ENCODE measurements around the gene TIMM44.
A peak's percentile ranks its signal among the peaks of the same experiment; 100 is the strongest.
"Not testable (repeated sequence)": the region's sequence is repeated elsewhere in the genome, so short reads cannot be mapped to it uniquely, and the experiment has no call there.

The TIMM44 gene

DNA sequence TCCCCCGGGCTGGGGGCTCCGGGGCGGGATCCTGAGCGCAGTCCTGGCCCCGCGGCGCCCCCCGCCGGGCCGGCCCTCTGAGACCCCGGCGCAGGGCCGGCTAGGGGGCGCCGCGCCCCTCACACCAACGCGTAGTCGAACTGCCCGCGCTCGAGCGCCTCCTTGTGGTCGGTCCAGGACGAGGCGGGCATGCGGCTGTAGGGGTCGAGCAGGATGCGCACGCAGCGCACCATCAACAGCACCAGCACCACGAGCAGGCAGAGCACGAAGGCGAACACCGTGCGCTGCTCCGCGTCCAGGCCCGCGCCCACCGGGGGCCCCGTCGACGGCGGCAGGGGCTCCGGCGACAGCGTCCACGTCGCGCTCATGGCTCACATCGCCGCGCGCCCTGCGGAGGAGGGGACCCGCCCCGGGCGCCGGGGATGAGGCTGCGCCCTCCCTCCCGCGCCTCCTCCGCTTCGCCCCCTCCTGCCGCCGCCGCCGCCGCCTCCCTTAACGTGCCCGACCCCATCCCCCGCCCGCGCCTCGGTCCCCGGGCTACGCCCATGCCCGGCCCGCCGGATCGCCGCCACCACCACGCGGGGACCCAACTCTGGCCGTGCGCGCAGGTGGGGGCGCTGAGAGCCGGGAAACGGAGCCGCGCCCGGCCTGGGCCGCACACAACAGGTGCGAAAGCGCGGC is 18.2 kb downstream of the TIMM44 start:
- DNase-seq (ENCODE audit: low read depth), result peak; percentile 62

DNA sequence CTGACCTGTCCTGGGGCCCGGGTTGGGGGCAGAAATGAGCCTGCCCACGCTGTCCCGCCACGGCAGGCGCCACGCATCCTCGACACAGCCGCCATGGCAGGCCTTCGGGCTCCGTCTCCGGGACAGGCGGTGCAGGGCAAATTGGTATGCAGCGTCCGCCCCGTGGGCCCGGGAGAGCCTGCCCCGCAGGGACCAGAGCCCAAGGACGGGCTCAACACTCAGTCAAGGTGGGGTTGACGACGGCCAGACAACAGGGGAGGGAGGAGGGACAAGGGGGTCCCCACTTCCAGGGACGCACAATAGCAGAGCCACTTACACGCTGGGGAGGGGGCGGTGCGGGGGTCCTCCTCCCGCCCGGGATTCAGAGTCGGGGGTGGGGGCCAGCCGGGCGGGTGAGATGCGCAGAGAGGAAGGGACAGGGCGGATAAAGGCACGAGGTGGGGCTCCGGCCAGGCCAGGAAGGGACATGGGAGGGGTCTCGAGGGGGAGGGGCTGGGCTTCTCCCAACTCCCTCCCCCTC is 18.8 kb downstream of the TIMM44 start:
- DNase-seq (ENCODE audit: low read depth), result no peak

DNA sequence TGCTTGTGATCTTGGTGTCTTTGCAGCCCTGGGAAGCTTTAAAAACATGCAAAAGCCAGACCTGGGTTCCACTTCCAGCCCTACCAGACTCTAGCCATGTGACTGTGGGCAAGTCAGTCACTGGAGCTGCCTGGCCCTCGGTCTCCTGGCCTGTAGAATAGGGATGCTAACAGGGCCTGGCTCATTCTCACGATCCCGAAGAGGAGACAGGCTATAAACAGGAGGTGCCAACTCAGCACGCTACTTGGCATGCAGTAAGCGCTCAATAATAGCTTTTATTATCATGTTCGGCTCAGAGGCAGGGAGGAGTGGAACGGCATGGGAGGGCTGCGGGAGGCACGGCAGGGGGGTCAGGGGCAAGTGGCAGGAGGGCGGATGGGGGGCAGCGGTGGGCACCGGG is 19.2 kb downstream of the TIMM44 start:
- DNase-seq (ENCODE audit: low read depth), result no peak

DNA sequence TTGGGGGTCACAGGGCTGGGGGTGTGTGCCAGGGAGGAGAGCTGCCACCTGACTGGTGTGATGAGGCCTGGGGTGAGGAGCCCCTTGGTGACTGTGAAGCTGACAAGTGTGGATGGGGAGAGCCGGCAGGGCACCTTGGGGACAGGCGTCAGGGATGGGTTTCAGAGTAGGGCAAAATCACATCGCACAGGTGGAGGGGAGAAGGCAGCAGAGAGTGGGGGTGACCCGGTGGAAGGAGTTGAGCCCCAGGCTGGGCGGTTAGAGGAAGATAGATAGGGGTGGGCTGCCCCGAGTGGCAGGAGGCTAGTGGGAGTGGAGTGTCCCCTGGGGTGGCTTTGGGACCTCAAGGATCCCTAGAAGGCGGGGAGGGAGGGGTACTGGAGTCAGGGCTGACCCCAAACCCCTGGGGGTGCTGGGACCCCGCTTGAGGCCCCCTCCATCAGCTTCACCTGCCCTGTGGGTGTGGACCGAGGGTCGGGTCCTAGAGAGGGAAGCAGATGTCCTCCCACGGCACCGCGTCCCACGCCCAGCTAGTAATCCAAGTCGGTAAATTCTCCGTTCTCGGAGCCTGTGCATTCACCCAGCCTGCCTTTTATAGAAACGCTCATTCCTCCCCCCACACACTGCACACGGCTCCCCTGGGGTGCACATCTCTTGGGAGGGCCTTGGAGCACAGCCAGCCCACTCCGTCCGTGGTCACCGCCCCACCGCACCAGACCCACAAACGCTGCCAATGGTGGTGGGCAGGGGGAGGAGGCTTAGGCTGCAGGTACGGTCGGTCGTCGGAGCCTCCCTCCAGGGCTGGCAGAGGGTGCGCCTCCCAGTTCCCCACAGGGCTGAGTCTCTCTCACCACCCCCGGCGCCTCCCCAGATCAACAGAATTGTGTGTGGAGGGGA is 19.9 kb downstream of the TIMM44 start:
- DNase-seq (ENCODE audit: low read depth), result no peak

DNA sequence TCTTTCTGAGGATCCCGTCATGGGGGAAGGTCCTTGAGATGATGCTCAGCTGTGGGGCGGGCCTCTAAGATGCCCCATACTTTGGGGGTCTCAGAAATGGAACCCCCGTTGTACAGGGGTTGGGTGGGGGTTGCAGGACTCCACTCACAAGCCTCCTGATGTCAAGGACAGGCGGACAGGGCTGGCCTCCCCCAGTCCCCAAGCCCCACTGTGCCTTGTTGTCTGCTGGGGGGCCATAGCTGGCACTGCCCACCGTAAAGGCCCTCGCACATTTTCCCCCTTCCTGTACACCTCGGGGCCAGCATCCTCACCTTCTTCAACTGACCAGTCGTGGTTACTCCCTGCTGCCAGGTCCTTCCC is 20.6 kb downstream of the TIMM44 start:
- no peak for DNase-seq (ENCODE audit: low read depth)

DNA sequence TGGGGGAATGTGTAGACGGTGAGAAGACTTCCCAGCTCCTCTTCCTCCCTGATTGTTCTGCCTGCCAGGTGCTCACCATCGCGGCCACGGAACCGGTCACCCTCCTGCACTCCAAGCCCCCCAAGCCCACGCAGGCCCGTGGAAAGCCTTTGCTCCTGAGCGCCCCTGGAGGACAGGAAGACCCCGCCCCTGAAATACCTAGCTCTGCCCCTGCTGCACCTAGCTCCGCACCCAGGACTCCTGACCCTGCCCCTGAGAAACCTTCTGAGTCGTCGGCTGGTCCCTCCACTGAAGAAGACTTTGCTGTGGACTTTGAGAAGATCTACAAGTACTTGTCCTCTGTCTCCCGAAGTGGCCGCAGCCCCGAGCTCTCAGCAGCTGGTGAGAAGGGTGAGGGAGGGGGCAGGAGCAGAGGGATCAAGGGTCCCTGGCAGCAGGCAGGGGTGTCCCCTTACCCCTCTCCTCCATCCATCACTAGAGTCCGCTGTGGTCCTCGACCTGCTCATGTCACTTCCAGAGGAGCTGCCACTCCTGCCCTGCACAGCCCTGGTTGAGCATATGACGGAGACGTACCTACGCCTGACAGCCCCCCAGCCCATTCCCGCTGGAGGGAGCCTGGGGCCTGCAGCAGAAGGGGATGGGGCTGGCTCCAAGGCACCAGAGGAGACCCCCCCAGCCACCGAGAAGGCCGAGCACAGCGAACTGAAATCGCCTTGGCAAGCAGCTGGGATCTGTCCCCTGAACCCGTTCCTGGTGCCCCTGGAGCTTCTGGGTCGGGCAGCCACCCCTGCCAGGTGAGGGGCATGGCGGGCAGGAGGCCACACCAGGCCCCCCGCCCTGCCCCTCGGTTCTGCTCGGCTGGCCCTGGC is 21.3 kb downstream of the TIMM44 start:
- no peak for DNase-seq (ENCODE audit: low read depth)

DNA sequence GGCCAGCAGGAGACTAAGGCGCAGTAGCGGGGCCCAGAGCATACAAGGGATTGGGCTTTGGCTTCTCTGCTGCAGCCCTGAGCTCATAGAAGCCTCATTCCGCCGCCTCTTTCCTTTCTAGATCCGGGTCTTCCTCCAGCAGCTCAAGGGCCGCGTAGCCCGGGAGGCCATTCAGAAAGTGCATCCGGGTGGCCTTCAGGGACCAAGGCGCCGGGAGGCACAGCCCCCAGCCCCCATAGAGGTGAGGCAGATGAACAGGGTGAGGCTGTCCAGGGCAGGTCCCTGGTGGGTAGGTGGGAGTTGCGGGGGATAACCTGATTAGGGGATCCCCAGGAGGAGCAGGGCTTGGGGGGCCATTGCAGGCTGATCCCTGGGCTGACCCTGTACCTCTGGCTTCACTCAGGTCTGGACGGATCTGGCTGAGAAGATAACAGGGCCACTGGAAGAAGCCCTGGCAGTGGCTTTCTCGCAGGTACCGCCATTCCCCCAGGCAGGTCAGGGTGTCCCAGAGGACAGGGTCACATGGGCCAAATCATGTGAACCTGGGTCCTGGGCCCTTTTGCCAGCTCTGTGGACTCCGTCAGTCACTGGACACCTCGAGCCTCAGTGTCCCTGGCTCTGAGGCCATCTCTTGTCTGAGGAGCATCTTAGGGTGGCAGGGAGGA is 22.0 kb downstream of the TIMM44 start:
- no peak for DNase-seq (ENCODE audit: low read depth)

DNA sequence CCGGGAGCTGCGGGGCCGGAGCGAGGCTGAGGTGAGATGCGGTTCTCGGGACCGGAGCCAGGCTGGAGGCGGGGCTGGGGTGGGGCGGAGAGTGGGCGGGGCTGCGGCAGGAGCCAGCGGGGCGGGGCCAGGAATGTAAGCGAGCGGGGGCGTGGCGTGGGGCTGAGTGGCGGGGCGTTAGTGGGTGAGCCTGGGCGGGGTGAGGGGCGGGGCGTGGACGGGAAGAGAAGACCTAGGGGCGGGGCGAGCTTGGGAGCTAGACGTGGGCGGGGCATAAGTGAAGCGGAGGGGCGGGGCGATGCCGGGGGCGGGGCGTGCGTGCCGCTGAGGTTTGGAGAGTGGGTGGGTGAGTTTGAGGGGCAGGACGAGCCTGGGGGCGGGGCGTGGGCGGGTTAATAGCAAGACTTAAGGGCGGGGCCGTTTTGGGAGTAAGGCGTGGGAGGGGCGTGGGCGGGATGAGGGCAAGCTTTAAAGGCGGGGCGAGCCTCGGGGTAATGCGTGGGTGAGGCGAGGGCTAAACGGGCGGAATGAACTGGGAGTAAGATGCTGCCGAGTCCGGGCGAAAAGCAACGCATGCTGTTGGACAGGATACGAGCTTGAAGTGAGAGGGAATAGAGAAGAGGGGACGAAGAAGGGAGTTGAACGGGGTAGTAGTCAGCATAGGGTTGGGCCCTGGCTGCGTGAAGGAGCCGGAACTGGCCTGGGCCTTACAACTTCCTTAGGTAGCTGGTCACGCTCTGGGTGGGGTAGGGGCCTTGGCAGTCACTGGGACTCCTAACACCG is 22.8 kb downstream of the TIMM44 start:
- DNase-seq (ENCODE audit: low read depth), result peak; percentile 100

DNA sequence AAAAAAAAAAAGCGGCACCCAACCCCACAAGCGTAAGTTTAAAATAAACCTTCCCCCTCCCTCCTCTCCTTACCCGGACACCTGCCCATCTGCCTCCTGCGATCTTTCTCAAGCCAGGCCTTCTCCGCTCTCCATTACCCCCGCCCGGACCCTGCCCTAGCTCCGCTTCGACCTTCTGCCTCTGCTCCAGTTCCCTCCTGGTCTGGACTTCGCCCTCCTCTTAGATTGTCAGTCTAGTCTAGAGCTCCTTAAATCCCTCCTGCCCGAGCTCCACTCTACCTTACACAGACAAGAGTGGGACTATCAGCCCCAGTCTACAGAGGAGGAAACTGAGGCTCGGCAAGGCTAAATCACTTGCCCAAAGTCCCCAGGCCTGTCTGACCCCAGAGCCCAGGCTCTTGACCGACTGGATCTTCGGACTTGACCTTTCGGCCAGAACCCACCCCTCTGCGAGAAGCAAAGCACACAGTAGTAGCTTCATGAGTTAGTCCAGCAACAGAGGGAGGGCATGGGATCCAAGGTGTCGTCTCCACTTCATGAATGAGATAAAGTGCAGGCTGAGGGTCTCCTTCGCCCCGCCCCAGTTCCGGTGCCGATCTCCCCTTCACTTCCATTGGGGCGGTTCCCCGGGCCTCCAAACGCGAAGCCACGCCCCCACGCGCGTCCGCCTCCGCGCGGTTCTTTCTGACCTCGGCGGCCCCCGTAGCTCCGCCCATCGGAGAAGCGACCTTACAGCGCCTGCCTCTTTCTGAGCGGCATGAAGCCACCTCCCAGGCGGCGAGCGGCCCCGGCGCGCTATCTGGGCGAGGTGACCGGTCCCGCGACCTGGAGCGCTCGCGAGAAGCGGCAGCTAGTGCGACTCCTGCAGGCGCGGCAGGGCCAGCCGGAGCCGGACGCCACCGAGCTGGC is 23.6 kb downstream of the TIMM44 start, which contains the start of gene SNAPC2:
Gene SNAPC2, plus strand, starts transcription at position 729 of the 909 bp plus-strand sequence. Its CDS starts 29 bp downstream, at position 758.
- DNase-seq (ENCODE audit: low read depth), result peak; percentile 90

DNA sequence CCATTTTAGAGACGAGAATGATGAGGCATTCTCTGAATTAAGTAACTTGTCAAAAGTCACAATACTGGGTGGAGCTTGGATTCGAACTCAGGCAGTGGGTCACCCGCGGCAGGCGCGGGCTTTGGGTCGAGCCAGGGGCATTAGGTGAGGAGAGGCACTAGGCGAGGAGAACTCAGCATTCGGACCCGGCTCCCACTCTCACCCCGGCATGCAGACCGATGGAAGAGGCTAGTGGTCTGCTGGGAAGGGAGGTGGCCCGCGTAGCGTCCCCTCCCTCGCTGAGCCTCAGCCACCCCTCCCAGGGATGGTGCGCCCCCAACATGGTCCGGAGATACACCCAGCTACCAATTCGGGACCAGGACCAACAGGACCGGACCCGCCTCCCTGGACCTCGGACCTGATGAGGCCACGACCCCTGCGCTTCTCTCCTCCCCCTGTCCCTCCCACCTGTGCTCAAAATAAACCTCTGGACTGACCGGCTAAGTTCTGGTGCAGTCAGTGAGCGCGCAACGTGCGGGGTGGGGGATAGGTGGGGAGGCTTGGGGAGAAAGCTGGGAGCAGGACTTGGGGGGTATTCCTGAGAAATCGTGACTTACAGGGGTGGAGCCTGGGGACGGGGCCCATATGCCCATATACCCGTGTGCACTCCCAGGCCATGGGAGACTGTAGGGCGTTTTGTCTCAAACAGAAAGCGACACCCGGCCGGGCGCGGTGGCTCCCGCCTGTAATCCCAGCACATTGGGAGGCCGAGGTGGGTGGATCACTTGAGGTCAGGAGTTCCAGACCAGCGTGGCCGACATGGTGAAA is 24.6 kb downstream of the TIMM44 start:
- no peak for DNase-seq (ENCODE audit: low read depth)

DNA sequence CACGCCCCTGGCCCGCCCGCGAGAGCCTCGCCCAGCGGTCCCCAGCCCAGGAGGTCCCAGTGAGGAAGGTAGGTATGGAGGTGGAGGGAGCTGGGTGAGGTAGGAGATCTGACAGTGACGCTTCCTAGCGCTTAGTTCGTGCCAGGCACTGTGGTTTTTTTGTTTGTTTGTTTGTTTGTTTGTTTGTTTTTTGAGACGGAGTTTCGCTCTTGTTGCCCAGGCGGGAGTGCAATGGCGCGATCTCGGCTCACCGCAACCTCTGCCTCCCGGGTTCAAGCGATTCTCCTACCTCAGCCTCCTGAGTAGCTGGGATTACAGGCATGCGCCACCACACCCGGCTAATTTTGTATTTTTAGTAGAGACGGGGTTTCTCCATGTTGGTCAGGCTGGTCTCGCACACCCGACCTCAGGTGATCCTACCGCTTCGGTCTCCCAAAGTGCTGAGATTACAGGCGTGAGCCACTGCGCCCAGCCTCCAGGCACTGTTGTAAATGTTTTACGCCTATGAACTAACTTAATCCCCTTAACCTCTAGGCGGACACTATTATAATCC is 25.3 kb downstream of the TIMM44 start:
- not testable (repeated sequence) for DNase-seq (ENCODE audit: low read depth)

DNA sequence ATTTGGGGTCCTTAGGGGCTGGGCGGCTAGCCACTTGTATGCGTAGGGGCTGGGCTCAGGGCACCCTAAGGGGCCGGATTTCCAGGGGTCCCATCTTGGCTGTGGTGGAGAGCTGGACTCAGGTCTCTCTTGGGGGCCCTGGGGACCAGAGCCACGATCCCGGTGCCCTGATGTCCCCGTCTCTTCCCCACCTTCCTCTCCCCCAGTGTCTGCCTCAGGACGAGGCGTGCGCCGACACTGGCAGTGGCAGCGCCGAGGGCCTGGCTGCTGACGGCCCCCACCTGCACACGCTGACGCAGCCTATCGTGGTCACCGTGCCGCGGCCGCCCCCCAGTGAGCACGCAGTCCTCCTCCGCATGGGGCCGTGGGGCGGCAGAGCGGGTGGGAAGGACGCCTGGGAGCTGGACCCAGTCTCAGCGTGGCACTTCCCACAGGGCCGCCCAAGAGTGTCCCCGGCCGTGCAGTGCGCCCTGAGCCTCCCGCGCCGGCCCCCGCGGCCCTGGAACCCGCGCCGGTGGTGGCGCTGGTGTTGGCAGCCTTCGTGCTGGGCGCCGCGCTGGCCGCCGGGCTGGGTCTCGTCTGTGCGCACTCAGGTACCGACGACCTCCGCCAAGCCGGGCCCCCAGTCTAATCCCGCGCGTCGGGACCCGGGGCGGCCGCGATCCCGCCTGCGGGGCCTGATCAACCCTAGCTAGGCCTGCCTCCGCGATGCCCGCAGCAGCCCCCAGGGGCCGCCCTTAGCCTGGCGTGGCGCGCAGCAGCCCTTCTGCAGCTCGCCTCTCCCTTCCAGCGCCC is 26.0 kb downstream of the TIMM44 start:
- no peak for DNase-seq (ENCODE audit: low read depth)

DNA sequence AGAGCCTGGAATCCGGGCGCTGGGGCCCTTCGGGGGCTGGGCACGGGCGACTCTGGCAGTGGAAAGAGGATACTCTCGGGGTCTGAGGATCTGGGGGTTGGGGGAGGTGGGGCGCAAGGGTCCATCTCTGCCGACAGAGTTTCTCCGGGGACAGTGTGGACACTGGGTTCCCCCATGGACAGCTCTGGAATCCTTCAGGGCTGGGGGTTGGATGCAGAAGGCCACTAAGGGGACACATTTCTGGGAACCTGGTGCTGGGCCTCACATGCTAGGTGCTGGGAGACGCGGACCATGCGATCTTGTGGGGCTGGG is 26.6 kb downstream of the TIMM44 start:
- no peak for DNase-seq (ENCODE audit: low read depth)

DNA sequence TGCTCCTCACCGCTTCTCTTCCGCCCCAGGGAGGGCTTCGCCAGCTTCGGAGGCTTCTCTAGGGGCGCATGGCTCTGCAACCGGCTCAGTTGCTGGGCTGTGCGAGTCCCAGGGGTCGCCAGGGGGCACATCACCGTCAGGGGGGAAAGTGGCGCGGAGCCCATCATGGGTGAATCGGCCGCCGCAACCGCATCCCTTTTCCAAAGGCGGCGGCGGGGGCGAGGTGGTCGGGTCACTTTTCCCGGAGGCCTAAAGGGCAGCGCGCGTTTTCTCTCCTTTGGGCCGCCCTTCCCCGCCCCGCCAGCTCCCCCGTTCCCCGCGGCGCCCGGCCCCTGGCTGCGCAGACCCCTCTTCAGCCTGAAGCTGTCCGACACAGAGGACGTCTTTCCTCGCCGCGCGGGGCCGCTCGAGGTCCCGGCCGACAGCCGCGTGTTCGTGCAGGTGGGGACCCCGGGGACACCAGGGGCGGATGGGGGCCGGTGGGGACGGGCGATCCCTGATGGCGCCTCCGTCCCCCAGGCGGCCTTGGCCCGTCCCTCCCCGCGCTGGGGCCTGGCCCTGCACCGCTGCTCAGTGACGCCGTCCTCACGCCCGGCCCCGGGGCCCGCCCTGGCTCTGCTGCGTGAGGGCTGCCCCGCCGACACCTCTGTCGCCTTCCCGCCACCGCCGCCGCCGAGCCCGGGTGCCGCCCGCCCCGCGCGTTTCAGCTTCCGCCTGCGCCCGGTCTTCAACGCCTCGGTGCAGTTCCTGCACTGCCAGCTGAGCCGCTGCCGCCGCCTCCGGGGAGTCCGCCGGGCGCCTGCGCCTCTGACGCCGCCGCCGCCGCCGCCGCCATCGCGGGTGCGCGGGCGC is 27.1 kb downstream of the TIMM44 start:
- no peak for DNase-seq (ENCODE audit: low read depth)

DNA sequence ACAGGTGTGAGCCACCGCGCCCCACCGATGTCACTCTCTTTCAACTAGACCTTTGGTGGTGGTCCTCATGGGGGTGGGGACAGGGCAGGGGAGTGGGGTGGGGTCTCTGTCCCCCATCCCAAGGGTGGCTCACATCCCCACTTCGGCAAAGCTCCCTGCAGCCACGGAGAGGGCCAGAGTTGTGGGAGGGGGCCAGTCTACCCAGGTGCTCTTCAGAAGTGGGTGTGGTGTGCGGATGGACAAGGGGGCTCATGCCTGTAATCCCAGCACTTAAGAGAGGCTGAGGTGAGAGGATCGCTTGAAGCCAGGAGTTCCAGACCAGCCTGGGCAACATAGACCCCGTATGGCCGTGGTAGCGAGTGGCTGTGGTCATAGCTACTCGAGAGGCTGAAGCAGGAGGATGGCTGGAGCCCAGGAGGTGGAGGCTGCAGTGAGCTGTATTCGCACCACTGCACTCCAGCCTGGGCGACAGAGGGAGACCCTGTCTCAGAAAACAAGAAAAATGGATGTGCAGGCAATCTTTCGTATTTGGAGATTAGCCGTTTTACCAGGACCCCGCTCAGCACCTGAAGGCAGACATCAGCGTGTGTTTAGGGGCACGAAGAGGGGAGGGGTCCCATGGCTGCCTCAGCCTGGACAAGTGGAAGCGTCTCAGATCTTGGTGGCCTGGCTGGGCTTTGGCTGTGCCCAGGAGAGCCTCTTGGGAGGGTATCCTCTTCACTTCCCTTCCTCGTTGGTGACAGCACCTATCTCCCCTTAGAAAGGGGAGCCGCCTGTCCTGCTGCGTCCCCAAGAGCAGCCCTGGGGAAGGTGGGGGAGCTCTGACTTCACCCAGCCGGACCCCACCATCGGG is 28.0 kb downstream of the TIMM44 start:
- no peak for DNase-seq (ENCODE audit: low read depth)

DNA sequence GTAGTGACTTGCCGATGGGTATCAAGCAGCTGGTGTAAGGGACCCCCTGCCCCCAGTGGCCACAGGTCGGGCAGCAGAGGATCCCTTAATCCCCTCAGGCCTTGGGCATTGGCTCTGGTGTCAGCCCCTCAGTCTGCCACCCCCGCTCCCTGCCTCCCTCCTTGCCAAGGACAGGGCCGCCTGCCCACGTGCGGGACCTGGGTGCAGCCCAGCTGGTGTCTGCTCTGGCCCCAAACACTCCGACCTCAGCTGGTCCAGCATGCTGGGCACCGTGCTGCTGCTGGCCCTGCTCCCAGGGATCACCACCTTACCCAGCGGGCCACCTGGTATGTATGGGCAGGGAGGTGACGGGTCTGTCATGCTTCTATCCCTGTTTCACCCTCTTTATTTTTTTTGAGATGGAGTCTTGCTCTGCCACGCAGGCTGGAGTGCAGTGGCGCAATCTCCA is 28.8 kb downstream of the TIMM44 start, which contains the start of gene TGFBR3L:
Gene TGFBR3L, plus strand, starts transcription at position 233 of the 448 bp plus-strand sequence.
- DNase-seq (ENCODE audit: low read depth), result no peak

Data from stimulated activated CD8-positive, alpha-beta memory T cell treated with anti-CD3 and anti-CD28 coated beads, Interleukin-12 subunit alpha, Interleukin-12 subunit beta, amount 100 ng/mL, for 1 hour (primary cell).